Right ventricle myocardium inferior (tissue), 1 donor: Measurements from ENCODE around the gene DHDH. TPM values are rescaled to one million over a fixed set of nuclear protein-coding genes. Genes with fewer than 3 reads are reported as not detected.

Experiments used
- ATAC-seq: fragments of 200-7000 bp; cut with Tn5 transposase; one replicate; pipeline ENCODE4 v1.9.1; 2020; ENCODE audit warnings: mild to moderate bottlenecking, moderate library complexity
- DNase-seq: peaks from one replicate; pipeline ENCODE4 v3.0.0; 2021; ENCODE audit errors: missing footprints
- intact Hi-C: fragments of 100-400 bp; cut with DNase I; formaldehyde crosslinking; loops from one replicate; pipeline ENCODE4 v1.11.0; 2022
- total RNA-seq: library from RNA; stranded (reverse); fragmentation: NEBNext Ultra II Directional; extraction: Animal tissue kit (Norgen Biotek cat#: 25700); gene quantifications from one replicate; pipeline ENCODE4 v1.2.1, GENCODE V29; 2021
- donor health status: DM: no; HTN: yes; CAD: no; lungs with severe emphysema.

Gene DHDH
- total RNA-seq, 1 donor from 2014 or later, result not detected

- intact Hi-C loops, result no loop called here
- DNase-seq, result peak; percentile 85
- no peak for ATAC-seq
Measured at GRCh38 chr19:48962029-48962848, 28.7 kb downstream of the DHDH start.

GRCh38 chr19:48962849-48963165 lies 29.3 kb downstream of the DHDH start:
- intact Hi-C loops, result no loop called here
- DNase-seq, result no peak
- no peak for ATAC-seq

GRCh38 chr19:48963371-48964204 lies 30.1 kb downstream of the DHDH start:
- DNase-seq, result peak; percentile 89
- intact Hi-C loops, result loop anchor here (2.0 kb wide), 2 partner anchors 29 to 91 kb away; partner anchors contain the start of genes GYS1, PPP1R15A and RUVBL2
- peak; percentile 9 for ATAC-seq

GRCh38 chr19:48964205-48965039 lies 30.9 kb downstream of the DHDH start:
- DNase-seq, result no peak
- intact Hi-C loops, result loop anchor here (2.0 kb wide), 2 partner anchors 28 to 92 kb away; partner anchors contain the start of genes GYS1, PPP1R15A and RUVBL2
- ATAC-seq, result no peak

GRCh38 chr19:48965040-48965805 lies 31.7 kb downstream of the DHDH start, which contains the start of gene FTL:
Gene FTL (plus strand): TSS chr19:48965309. CDS start chr19:48965508, 199 bp downstream.
- intact Hi-C loops, result loop anchor here (2.0 kb wide), 2 partner anchors 28 to 92 kb away; partner anchors contain the start of genes GYS1, PPP1R15A and RUVBL2
- ATAC-seq, result peak; percentile 89
- DNase-seq, result peak; percentile 99

GRCh38 chr19:48965806-48966540 lies 32.5 kb downstream of the DHDH start:
- DNase-seq (peak; percentile 96), ATAC-seq (peak; percentile 60)
- intact Hi-C loops, result loop anchor here (2.0 kb wide), 2 partner anchors 27 to 93 kb away; partner anchors contain the start of genes GYS1, PPP1R15A and RUVBL2

GRCh38 chr19:48966541-48967345 lies 33.2 kb downstream of the DHDH start:
- DNase-seq, result no peak
- intact Hi-C loops, result no loop called here
- no peak for ATAC-seq

GRCh38 chr19:48967346-48968178 lies 34.1 kb downstream of the DHDH start:
- intact Hi-C loops, result no loop called here
- DNase-seq (no peak), ATAC-seq (peak; percentile 4)

- intact Hi-C loops, result no loop called here
- DNase-seq (no peak), ATAC-seq (no peak)
Measured at GRCh38 chr19:48968179-48968661, 34.7 kb downstream of the DHDH start.

GRCh38 chr19:48968813-48969218 lies 35.3 kb downstream of the DHDH start:
- intact Hi-C loops, result no loop called here
- DNase-seq, result no peak
- ATAC-seq, result no peak

- intact Hi-C loops, result loop anchor here (5.0 kb wide), 1 partner anchor 172 kb away; no protein-coding TSS in a partner anchor
- ATAC-seq (no peak), DNase-seq (no peak)
Measured at GRCh38 chr19:48969276-48970138, 36.0 kb downstream of the DHDH start.

GRCh38 chr19:48970139-48970766 lies 36.8 kb downstream of the DHDH start:
- intact Hi-C loops, result loop anchor here (5.0 kb wide), 1 partner anchor 173 kb away; no protein-coding TSS in a partner anchor
- ATAC-seq, result no peak
- DNase-seq, result no peak

- ATAC-seq (peak; percentile 62), DNase-seq (peak; percentile 91)
- intact Hi-C loops, result loop anchor here (5.0 kb wide), 1 partner anchor 174 kb away; no protein-coding TSS in a partner anchor
Measured at GRCh38 chr19:48970923-48971395, 37.5 kb downstream of the DHDH start.
